Neural cell (in vitro differentiated cells): ENCODE measurements around the gene RBM10. TPM values are rescaled to one million over a fixed set of nuclear protein-coding genes. Genes with fewer than 3 reads are reported as not detected.

Experiments used
- H2AFZ ChIP-seq: fragments of 200-600, 300-800 bp; sonication (generic), shearing (Covaris generic); 2 replicates; pipeline ENCODE4 v1.6.0; 2014; ENCODE audit warnings: low read depth, mild to moderate bottlenecking, antibody characterized with exemption, low read length, moderate library complexity
- H3F3A ChIP-seq: fragments of 200-600 bp; shearing (Covaris generic); 2 replicates; pipeline ENCODE4 v1.6.1; 2016; ENCODE audit warnings: mild to moderate bottlenecking, moderate library complexity, mixed read lengths, antibody characterized with exemption, low read length; ENCODE audit not compliant: insufficient read depth, poor library complexity, severe bottlenecking
- H3K27ac ChIP-seq: fragments of 200-600, 300-800 bp; sonication (generic), shearing (Covaris generic); 2 replicates; pipeline ENCODE4 v1.5.1; 2014; ENCODE audit warnings: mild to moderate bottlenecking, low read length, moderate library complexity
- H3K27me3 ChIP-seq: fragments of 300-800, 200-600 bp; sonication (generic), shearing (Covaris generic); 2 replicates; pipeline ENCODE4 v1.6.0; 2014; ENCODE audit warnings: mild to moderate bottlenecking, low read depth, low read length, moderate library complexity; ENCODE audit not compliant: insufficient read depth
- H3K36me3 ChIP-seq: fragments of 300-800, 200-600 bp; sonication (generic), shearing (Covaris generic); 2 replicates; pipeline ENCODE4 v1.5.1; 2014; ENCODE audit warnings: mild to moderate bottlenecking, antibody characterized with exemption, low read length, moderate library complexity; ENCODE audit not compliant: insufficient read depth
- H3K4me2 ChIP-seq: fragments of 300-800, 200-600 bp; sonication (generic), shearing (Covaris generic); 2 replicates; pipeline ENCODE4 v1.6.0; 2014; ENCODE audit warnings: mild to moderate bottlenecking, low read length
- H3K4me3 ChIP-seq: fragments of 300-800, 200-600 bp; sonication (generic), shearing (Covaris generic); 2 replicates; pipeline ENCODE4 v1.5.1; 2014; ENCODE audit warnings: mild to moderate bottlenecking, low read length, moderate library complexity
- H3K79me2 ChIP-seq: fragments of 200-600 bp; shearing (Covaris generic); replicated peaks from 2 replicates; pipeline ENCODE4 v1.6.0; 2014; ENCODE audit warnings: mild to moderate bottlenecking, low read length, moderate library complexity; ENCODE audit not compliant: insufficient read depth
- H3K9ac ChIP-seq: fragments of 300-800, 200-600 bp; sonication (generic), shearing (Covaris generic); 2 replicates; pipeline ENCODE4 v1.6.1; 2016; ENCODE audit warnings: mild to moderate bottlenecking, low read length, mixed read lengths
- H3K9me2 ChIP-seq: fragments of 200-600 bp; shearing (Covaris generic); 2 replicates; pipeline ENCODE4 v1.6.1; 2016; ENCODE audit warnings: mild to moderate bottlenecking, low read length, mixed read lengths; ENCODE audit not compliant: insufficient read depth
- H3K9me3 ChIP-seq: fragments of 200-600, 300-800 bp; sonication (generic), shearing (Covaris generic); 2 replicates; pipeline ENCODE4 v1.6.1; 2016; ENCODE audit warnings: mild to moderate bottlenecking, mixed run types, low read length, moderate library complexity, mixed read lengths
- H4K20me1 ChIP-seq: fragments of 200-600 bp; shearing (Covaris generic); 2 replicates; pipeline ENCODE4 v1.6.1; 2016; ENCODE audit warnings: mild to moderate bottlenecking, mixed run types; ENCODE audit not compliant: insufficient read depth
- EP300 ChIP-seq: fragments of 450-650 bp; conservative IDR thresholded peaks from 2 replicates; pipeline ENCODE4 v1.6.1; 2014; ENCODE audit warnings: antibody characterized with exemption, mild to moderate bottlenecking, moderate library complexity; ENCODE audit not compliant: poor library complexity, severe bottlenecking
- EZH2 ChIP-seq: fragments of 200-600, 300-800 bp; shearing (Covaris generic), sonication (generic); IDR thresholded peaks from 2 replicates; pipeline ENCODE4 v1.6.1; 2014; ENCODE audit warnings: antibody characterized with exemption, low read length, borderline replicate concordance, mild to moderate bottlenecking; ENCODE audit not compliant: insufficient read depth, poor library complexity, severe bottlenecking
- MXI1 ChIP-seq: fragments of 450-650 bp; conservative IDR thresholded peaks from 2 replicates; pipeline ENCODE4 v1.6.1; 2014; ENCODE audit warnings: antibody characterized with exemption, mild to moderate bottlenecking; ENCODE audit not compliant: poor library complexity, severe bottlenecking
- POLR2AphosphoS5 ChIP-seq: IDR thresholded peaks from 2 replicates; pipeline ENCODE4 v1.6.1; 2012
- RAD21 ChIP-seq: fragments of 450-650 bp; conservative IDR thresholded peaks from 2 replicates; pipeline ENCODE4 v1.6.1; 2014; ENCODE audit warnings: antibody characterized with exemption, mild to moderate bottlenecking, moderate library complexity
- SMC3 ChIP-seq: fragments of 450-650 bp; conservative IDR thresholded peaks from 2 replicates; pipeline ENCODE4 v1.6.1; 2014; ENCODE audit warnings: antibody characterized with exemption, mild to moderate bottlenecking, moderate library complexity; ENCODE audit not compliant: poor library complexity
- TAF1 ChIP-seq: IDR thresholded peaks from 2 replicates; pipeline ENCODE4 v1.6.1; 2012; ENCODE audit warnings: low read depth
- polyA minus RNA-seq: library from RNA; depleted of rRNA, polyadenylated mRNA; stranded (reverse); fragments of >200 nt; gene quantifications from 2 replicates; pipeline ENCODE4 v1.2.3, GENCODE V29; 2014
- polyA plus RNA-seq: library from polyadenylated mRNA; depleted of rRNA; stranded (reverse); fragments of >200 nt; gene quantifications from 2 replicates; pipeline ENCODE4 v1.2.3, GENCODE V29; 2014
- TF ChIP-seq, protein P1 (sequence below): IDR thresholded peaks from 2 replicates; pipeline ENCODE4 v1.6.1; 2012; ENCODE audit warnings: borderline replicate concordance
- TF ChIP-seq, protein P2 (sequence below): fragments of 450-650 bp; IDR thresholded peaks from 2 replicates; pipeline ENCODE4 v1.5.1; 2014; ENCODE audit warnings: antibody characterized with exemption, mild to moderate bottlenecking, moderate library complexity; ENCODE audit not compliant: poor library complexity, severe bottlenecking

Gene RBM10, protein sequence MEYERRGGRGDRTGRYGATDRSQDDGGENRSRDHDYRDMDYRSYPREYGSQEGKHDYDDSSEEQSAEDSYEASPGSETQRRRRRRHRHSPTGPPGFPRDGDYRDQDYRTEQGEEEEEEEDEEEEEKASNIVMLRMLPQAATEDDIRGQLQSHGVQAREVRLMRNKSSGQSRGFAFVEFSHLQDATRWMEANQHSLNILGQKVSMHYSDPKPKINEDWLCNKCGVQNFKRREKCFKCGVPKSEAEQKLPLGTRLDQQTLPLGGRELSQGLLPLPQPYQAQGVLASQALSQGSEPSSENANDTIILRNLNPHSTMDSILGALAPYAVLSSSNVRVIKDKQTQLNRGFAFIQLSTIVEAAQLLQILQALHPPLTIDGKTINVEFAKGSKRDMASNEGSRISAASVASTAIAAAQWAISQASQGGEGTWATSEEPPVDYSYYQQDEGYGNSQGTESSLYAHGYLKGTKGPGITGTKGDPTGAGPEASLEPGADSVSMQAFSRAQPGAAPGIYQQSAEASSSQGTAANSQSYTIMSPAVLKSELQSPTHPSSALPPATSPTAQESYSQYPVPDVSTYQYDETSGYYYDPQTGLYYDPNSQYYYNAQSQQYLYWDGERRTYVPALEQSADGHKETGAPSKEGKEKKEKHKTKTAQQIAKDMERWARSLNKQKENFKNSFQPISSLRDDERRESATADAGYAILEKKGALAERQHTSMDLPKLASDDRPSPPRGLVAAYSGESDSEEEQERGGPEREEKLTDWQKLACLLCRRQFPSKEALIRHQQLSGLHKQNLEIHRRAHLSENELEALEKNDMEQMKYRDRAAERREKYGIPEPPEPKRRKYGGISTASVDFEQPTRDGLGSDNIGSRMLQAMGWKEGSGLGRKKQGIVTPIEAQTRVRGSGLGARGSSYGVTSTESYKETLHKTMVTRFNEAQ
- 53.1 and 64.9 TPM in 2 replicates for polyA plus RNA-seq
- 63.9 and 75.5 TPM in 2 replicates for polyA minus RNA-seq

DNA sequence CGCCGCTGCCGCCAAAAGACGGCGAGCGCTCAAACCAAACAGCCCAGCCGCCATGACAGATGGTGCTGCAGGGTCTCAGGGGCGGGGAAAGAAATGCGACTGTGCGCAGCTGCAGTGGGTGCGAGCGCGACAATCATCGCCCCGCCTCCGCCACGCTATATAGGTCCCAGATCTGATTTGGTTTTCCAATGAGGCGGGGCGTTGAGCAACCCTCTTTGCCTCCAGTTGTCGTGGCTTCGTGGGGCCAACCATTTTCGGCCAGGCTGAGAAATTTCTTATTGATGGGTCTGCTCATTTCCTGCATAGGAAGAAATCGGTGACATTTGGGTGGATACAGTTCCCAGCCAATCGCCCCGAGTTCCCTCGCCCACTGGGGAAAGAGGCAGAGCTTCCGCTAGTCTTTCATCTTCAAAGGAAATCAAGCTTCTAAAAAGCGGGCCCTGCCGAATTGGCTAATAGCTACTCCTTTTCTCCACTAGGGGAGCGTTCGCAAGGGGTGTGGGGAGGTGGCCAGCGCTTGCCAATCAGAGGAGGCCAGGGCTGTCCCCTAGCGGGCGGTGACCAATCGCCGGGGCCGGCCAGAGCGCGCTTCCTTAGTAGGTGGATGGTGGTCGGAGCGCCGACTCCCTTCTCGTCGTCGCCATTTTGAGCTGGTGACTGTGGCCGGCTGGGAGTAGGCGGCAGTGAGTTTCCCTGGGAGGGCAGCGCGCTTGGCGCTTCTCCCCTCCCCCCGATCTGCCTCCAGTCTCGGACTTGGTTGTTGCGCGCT, at the start of gene RBM10, which contains the start of gene NDUFB11:
Gene RBM10 (plus strand): TSS at position 596 of the 769 bp plus-strand sequence. CDS start 2,261 bp downstream, outside the sequence.
Gene NDUFB11 (minus strand): TSS at position 77 of the 769 bp plus-strand sequence. CDS start 23 bp downstream, at position 54.
- Histone ChIP-seq H3K27me3 (no peaks in the 10 kb centered on the region), H3K4me2 (peak within 1 kb of the TSS; percentile 65), H3K27ac (peak within 1 kb of the TSS; percentile 97), H3K9ac (peak within 1 kb of the TSS; percentile 98), H2AFZ (no peak within 1 kb of the TSS), H3K36me3 (no peaks in the 10 kb centered on the region), H3F3A (no peaks in the 10 kb centered on the region), H3K79me2 (peaks cover 31% of the 10 kb centered on the region), H3K4me3 (peak within 1 kb of the TSS; percentile 79), H4K20me1 (peaks cover 3% of the 10 kb centered on the region), H3K9me2 (no peaks in the 10 kb centered on the region), H3K9me3 (no peaks in the 10 kb centered on the region)
- peak; percentile 74 for TF ChIP-seq MXI1
- TF ChIP-seq SMC3 = no peak
- no peak for TF ChIP-seq RAD21
- peak; percentile 77 for TF ChIP-seq POLR2AphosphoS5
- TF ChIP-seq EP300 = peak; percentile 17
- TF ChIP-seq EZH2 = no peak
- peak; percentile 44 for TF ChIP-seq TAF1
- TF ChIP-seq, protein P1, sequence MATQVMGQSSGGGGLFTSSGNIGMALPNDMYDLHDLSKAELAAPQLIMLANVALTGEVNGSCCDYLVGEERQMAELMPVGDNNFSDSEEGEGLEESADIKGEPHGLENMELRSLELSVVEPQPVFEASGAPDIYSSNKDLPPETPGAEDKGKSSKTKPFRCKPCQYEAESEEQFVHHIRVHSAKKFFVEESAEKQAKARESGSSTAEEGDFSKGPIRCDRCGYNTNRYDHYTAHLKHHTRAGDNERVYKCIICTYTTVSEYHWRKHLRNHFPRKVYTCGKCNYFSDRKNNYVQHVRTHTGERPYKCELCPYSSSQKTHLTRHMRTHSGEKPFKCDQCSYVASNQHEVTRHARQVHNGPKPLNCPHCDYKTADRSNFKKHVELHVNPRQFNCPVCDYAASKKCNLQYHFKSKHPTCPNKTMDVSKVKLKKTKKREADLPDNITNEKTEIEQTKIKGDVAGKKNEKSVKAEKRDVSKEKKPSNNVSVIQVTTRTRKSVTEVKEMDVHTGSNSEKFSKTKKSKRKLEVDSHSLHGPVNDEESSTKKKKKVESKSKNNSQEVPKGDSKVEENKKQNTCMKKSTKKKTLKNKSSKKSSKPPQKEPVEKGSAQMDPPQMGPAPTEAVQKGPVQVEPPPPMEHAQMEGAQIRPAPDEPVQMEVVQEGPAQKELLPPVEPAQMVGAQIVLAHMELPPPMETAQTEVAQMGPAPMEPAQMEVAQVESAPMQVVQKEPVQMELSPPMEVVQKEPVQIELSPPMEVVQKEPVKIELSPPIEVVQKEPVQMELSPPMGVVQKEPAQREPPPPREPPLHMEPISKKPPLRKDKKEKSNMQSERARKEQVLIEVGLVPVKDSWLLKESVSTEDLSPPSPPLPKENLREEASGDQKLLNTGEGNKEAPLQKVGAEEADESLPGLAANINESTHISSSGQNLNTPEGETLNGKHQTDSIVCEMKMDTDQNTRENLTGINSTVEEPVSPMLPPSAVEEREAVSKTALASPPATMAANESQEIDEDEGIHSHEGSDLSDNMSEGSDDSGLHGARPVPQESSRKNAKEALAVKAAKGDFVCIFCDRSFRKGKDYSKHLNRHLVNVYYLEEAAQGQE = peak; percentile 82
- TF ChIP-seq, protein P2, sequence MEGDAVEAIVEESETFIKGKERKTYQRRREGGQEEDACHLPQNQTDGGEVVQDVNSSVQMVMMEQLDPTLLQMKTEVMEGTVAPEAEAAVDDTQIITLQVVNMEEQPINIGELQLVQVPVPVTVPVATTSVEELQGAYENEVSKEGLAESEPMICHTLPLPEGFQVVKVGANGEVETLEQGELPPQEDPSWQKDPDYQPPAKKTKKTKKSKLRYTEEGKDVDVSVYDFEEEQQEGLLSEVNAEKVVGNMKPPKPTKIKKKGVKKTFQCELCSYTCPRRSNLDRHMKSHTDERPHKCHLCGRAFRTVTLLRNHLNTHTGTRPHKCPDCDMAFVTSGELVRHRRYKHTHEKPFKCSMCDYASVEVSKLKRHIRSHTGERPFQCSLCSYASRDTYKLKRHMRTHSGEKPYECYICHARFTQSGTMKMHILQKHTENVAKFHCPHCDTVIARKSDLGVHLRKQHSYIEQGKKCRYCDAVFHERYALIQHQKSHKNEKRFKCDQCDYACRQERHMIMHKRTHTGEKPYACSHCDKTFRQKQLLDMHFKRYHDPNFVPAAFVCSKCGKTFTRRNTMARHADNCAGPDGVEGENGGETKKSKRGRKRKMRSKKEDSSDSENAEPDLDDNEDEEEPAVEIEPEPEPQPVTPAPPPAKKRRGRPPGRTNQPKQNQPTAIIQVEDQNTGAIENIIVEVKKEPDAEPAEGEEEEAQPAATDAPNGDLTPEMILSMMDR = peak; percentile 82
